GM23338 (cell line): ENCODE measurements around the gene GNAI2. TPM values are rescaled to one million over a fixed set of nuclear protein-coding genes. Genes with fewer than 3 reads are reported as not detected.

Experiments
- ATAC-seq: fragments of 200-7000 bp; cut with Tn5 transposase; 3 replicates; pipeline ENCODE4 v1.9.1; 2020
- DNase-seq: peaks from one replicate; pipeline ENCODE4 v3.0.0-alpha.2; 2015; ENCODE audit warnings: low spot score
- H2AFZ ChIP-seq: fragments of 200-600 bp; sonication (generic); 2 replicates; pipeline ENCODE4 v1.8.0; 2016; ENCODE audit warnings: antibody characterized with exemption, mild to moderate bottlenecking, moderate library complexity
- H3F3A ChIP-seq: fragments of 200-600 bp; sonication (generic); replicated peaks from 2 replicates; pipeline ENCODE4 v1.8.0; 2017; ENCODE audit warnings: antibody characterized with exemption, mixed run types, low read depth
- H3K27ac ChIP-seq: fragments of 200-600 bp; sonication (generic); 2 replicates; pipeline ENCODE4 v1.6.1; 2016; ENCODE audit warnings: low read depth
- H3K27me3 ChIP-seq: fragments of 200-600 bp; sonication (generic); 2 replicates; pipeline ENCODE4 v1.8.0; 2016; ENCODE audit warnings: mild to moderate bottlenecking, mixed run types, moderate library complexity; ENCODE audit not compliant: insufficient read depth
- H3K36me3 ChIP-seq: fragments of 200-600 bp; sonication (generic); 2 replicates; pipeline ENCODE4 v1.8.0; 2016; ENCODE audit warnings: mild to moderate bottlenecking; ENCODE audit not compliant: insufficient read depth
- H3K4me1 ChIP-seq: fragments of 200-600 bp; sonication (generic); 2 replicates; pipeline ENCODE4 v1.8.0; 2016; ENCODE audit warnings: mild to moderate bottlenecking, moderate library complexity; ENCODE audit not compliant: insufficient read depth
- H3K4me2 ChIP-seq: fragments of 200-600 bp; sonication (generic); 2 replicates; pipeline ENCODE4 v1.7.1; 2017; ENCODE audit warnings: mixed run types
- H3K4me3 ChIP-seq: fragments of 200-600 bp; sonication (generic); 2 replicates; pipeline ENCODE4 v1.6.1; 2016; ENCODE audit warnings: mixed run types
- H3K79me2 ChIP-seq: fragments of 200-600 bp; sonication (generic); replicated peaks from 2 replicates; pipeline ENCODE4 v1.8.0; 2017; ENCODE audit warnings: mild to moderate bottlenecking; ENCODE audit not compliant: insufficient read depth
- H3K9me2 ChIP-seq: fragments of 200-600 bp; sonication (generic); 2 replicates; pipeline ENCODE4 v1.8.0; 2017; ENCODE audit not compliant: insufficient read depth
- H4K20me1 ChIP-seq: fragments of 200-600 bp; sonication (generic); replicated peaks from 2 replicates; pipeline ENCODE4 v1.8.0; 2017; ENCODE audit warnings: mild to moderate bottlenecking; ENCODE audit not compliant: insufficient read depth
- H3K27ac Mint-ChIP-seq: 2 replicates; pipeline ENCODE4 v1.8.0; 2020; ENCODE audit warnings: inconsistent platforms, mild to moderate bottlenecking, moderate library complexity, mixed read lengths
- H3K27me3 Mint-ChIP-seq: 3 replicates; pipeline ENCODE4 v1.8.0; 2022; ENCODE audit warnings: low read depth, mild to moderate bottlenecking, moderate library complexity, mixed read lengths, inconsistent platforms; ENCODE audit not compliant: insufficient read depth, poor library complexity
- H3K36me3 Mint-ChIP-seq: 3 replicates; pipeline ENCODE4 v1.8.0; 2021; ENCODE audit warnings: low read depth, mild to moderate bottlenecking, inconsistent platforms, moderate library complexity, mixed read lengths
- H3K4me1 Mint-ChIP-seq: 3 replicates; pipeline ENCODE4 v1.8.0; 2020; ENCODE audit warnings: mild to moderate bottlenecking, inconsistent platforms, mixed read lengths
- H3K4me3 Mint-ChIP-seq: 3 replicates; pipeline ENCODE4 v1.8.0; 2021; ENCODE audit warnings: moderate library complexity, mild to moderate bottlenecking, inconsistent platforms, mixed read lengths
- H3K9me3 Mint-ChIP-seq: 3 replicates; pipeline ENCODE4 v1.8.0; 2020; ENCODE audit warnings: moderate library complexity, mild to moderate bottlenecking, inconsistent platforms, mixed read lengths
- CREB1 ChIP-seq: fragments of 250-450 bp; sonication (Bioruptor Pico); IDR thresholded peaks from 2 replicates; pipeline ENCODE4 v1.5.0; 2020; ENCODE audit warnings: low read depth, mild to moderate bottlenecking, moderate library complexity
- EZH2 ChIP-seq: fragments of 200-600 bp; sonication (generic); IDR thresholded peaks from one replicate; pipeline ENCODE4 v1.8.0; 2017; ENCODE audit warnings: antibody characterized with exemption, mild to moderate bottlenecking, low read depth; ENCODE audit not compliant: unreplicated experiment
- EZH2phosphoT487 ChIP-seq: fragments of 200-600 bp; sonication (generic); IDR thresholded peaks from one replicate; pipeline ENCODE4 v1.8.1; 2018; ENCODE audit warnings: antibody characterized with exemption; ENCODE audit not compliant: unreplicated experiment
- JUNB ChIP-seq: IDR thresholded peaks from one replicate; pipeline ENCODE4 v1.6.1; 2016; ENCODE audit warnings: antibody characterized with exemption; ENCODE audit not compliant: unreplicated experiment
- NANOG ChIP-seq: IDR thresholded peaks from 2 replicates; pipeline ENCODE4 v1.6.1; 2016; ENCODE audit warnings: antibody characterized with exemption, borderline replicate concordance
- POLR2AphosphoS5 ChIP-seq: IDR thresholded peaks from 2 replicates; pipeline ENCODE4 v1.6.1; 2016; ENCODE audit warnings: antibody characterized with exemption, low read depth
- STAT1 ChIP-seq: IDR thresholded peaks from one replicate; pipeline ENCODE4 v1.6.1; 2016; ENCODE audit warnings: antibody characterized with exemption; ENCODE audit not compliant: unreplicated experiment
- ZNF114 ChIP-seq: fragments of 250-450 bp; sonication (Bioruptor Pico); IDR thresholded peaks from 2 replicates; pipeline ENCODE4 v1.5.0; 2020; ENCODE audit warnings: mild to moderate bottlenecking, moderate library complexity
- ZNF331 ChIP-seq: fragments of 250-450 bp; sonication (Bioruptor Pico); IDR thresholded peaks from 2 replicates; pipeline ENCODE4 v1.5.0; 2020; ENCODE audit warnings: low read depth, mild to moderate bottlenecking, moderate library complexity
- polyA plus RNA-seq: library from polyadenylated mRNA; unstranded; fragments of >200 nt; fragmentation: Nextera tagmentation; extraction: Ambion mirVana; gene quantifications from 2 replicates; pipeline ENCODE4 v1.2.1, GENCODE V29; 2016
- total RNA-seq: library from RNA; depleted of rRNA; stranded (reverse); fragments of >200 nt; shearing (Covaris generic); gene quantifications from 2 replicates; pipeline ENCODE4 v1.2.3, GENCODE V29; 2014
- TF ChIP-seq, protein P1 (sequence below), 2 experiments: fragments of 200-600 bp in 1 of 2; sonication (generic) in 1 of 2; conservative IDR thresholded peaks; 2 replicates each; pipeline versions ENCODE4 v1.5.1 to v1.6.1; 2016 to 2017; ENCODE audit warnings: antibody characterized with exemption in 2 of 2, low read depth in 2 of 2, mild to moderate bottlenecking in 2 of 2, moderate library complexity in 1 of 2
- TF ChIP-seq, protein P2 (sequence below): IDR thresholded peaks from one replicate; pipeline ENCODE4 v1.6.1; 2018; ENCODE audit warnings: antibody characterized with exemption; ENCODE audit not compliant: unreplicated experiment
- TF ChIP-seq, protein P3 (sequence below): IDR thresholded peaks from 2 replicates; pipeline ENCODE4 v1.6.1; 2016; ENCODE audit warnings: antibody characterized with exemption
- TF ChIP-seq, protein P4 (sequence below): fragments of 250-450 bp; sonication (Bioruptor Pico); IDR thresholded peaks from 2 replicates; pipeline ENCODE4 v1.5.0; 2020; ENCODE audit warnings: mild to moderate bottlenecking, moderate library complexity

The GNAI2 gene
- total and polyA plus RNA-seq, 2 experiments from 2014 or later: 138 to 153 TPM

DNA sequence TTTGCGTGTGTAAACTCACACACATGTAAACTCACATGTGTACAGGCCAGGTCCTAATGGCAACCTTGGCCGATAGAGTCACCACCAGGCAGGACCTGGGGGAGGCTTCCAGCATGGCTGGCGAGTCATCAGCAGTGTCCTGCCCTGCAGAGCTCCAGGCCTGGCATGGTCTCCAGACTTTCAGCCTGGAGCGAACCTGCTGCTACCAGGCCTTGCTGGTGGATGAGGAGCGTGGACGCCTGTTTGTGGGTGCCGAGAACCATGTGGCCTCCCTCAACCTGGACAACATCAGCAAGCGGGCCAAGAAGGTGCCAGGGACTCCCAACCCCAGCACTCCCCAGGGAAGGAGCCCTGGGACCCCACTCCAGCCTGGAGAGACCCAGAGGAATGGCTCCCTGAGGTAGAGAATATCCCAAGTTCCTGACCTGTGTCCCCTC lies 34.0 kb downstream of the GNAI2 start:
- TF ChIP-seq, protein P1, sequence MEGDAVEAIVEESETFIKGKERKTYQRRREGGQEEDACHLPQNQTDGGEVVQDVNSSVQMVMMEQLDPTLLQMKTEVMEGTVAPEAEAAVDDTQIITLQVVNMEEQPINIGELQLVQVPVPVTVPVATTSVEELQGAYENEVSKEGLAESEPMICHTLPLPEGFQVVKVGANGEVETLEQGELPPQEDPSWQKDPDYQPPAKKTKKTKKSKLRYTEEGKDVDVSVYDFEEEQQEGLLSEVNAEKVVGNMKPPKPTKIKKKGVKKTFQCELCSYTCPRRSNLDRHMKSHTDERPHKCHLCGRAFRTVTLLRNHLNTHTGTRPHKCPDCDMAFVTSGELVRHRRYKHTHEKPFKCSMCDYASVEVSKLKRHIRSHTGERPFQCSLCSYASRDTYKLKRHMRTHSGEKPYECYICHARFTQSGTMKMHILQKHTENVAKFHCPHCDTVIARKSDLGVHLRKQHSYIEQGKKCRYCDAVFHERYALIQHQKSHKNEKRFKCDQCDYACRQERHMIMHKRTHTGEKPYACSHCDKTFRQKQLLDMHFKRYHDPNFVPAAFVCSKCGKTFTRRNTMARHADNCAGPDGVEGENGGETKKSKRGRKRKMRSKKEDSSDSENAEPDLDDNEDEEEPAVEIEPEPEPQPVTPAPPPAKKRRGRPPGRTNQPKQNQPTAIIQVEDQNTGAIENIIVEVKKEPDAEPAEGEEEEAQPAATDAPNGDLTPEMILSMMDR (conservative IDR thresholded peaks at IDR 0.05; ENCODE audit: low read depth in 2 of 2): no peak
- no peak for TF ChIP-seq POLR2AphosphoS5
- TF ChIP-seq ZNF331 (CRISPR knock-in tag): no peak
- TF ChIP-seq, protein P2, sequence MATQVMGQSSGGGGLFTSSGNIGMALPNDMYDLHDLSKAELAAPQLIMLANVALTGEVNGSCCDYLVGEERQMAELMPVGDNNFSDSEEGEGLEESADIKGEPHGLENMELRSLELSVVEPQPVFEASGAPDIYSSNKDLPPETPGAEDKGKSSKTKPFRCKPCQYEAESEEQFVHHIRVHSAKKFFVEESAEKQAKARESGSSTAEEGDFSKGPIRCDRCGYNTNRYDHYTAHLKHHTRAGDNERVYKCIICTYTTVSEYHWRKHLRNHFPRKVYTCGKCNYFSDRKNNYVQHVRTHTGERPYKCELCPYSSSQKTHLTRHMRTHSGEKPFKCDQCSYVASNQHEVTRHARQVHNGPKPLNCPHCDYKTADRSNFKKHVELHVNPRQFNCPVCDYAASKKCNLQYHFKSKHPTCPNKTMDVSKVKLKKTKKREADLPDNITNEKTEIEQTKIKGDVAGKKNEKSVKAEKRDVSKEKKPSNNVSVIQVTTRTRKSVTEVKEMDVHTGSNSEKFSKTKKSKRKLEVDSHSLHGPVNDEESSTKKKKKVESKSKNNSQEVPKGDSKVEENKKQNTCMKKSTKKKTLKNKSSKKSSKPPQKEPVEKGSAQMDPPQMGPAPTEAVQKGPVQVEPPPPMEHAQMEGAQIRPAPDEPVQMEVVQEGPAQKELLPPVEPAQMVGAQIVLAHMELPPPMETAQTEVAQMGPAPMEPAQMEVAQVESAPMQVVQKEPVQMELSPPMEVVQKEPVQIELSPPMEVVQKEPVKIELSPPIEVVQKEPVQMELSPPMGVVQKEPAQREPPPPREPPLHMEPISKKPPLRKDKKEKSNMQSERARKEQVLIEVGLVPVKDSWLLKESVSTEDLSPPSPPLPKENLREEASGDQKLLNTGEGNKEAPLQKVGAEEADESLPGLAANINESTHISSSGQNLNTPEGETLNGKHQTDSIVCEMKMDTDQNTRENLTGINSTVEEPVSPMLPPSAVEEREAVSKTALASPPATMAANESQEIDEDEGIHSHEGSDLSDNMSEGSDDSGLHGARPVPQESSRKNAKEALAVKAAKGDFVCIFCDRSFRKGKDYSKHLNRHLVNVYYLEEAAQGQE: no peak
- no peak for TF ChIP-seq EZH2phosphoT487
- no peak for TF ChIP-seq ZNF114 (CRISPR knock-in tag)
- TF ChIP-seq, protein P3, sequence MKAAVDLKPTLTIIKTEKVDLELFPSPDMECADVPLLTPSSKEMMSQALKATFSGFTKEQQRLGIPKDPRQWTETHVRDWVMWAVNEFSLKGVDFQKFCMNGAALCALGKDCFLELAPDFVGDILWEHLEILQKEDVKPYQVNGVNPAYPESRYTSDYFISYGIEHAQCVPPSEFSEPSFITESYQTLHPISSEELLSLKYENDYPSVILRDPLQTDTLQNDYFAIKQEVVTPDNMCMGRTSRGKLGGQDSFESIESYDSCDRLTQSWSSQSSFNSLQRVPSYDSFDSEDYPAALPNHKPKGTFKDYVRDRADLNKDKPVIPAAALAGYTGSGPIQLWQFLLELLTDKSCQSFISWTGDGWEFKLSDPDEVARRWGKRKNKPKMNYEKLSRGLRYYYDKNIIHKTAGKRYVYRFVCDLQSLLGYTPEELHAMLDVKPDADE: no peak
- no peak for TF ChIP-seq NANOG
- no peak for TF ChIP-seq EZH2
- no peak for TF ChIP-seq STAT1
- TF ChIP-seq CREB1 (CRISPR knock-in tag): no peak
- TF ChIP-seq JUNB: no peak
- TF ChIP-seq, protein P4, sequence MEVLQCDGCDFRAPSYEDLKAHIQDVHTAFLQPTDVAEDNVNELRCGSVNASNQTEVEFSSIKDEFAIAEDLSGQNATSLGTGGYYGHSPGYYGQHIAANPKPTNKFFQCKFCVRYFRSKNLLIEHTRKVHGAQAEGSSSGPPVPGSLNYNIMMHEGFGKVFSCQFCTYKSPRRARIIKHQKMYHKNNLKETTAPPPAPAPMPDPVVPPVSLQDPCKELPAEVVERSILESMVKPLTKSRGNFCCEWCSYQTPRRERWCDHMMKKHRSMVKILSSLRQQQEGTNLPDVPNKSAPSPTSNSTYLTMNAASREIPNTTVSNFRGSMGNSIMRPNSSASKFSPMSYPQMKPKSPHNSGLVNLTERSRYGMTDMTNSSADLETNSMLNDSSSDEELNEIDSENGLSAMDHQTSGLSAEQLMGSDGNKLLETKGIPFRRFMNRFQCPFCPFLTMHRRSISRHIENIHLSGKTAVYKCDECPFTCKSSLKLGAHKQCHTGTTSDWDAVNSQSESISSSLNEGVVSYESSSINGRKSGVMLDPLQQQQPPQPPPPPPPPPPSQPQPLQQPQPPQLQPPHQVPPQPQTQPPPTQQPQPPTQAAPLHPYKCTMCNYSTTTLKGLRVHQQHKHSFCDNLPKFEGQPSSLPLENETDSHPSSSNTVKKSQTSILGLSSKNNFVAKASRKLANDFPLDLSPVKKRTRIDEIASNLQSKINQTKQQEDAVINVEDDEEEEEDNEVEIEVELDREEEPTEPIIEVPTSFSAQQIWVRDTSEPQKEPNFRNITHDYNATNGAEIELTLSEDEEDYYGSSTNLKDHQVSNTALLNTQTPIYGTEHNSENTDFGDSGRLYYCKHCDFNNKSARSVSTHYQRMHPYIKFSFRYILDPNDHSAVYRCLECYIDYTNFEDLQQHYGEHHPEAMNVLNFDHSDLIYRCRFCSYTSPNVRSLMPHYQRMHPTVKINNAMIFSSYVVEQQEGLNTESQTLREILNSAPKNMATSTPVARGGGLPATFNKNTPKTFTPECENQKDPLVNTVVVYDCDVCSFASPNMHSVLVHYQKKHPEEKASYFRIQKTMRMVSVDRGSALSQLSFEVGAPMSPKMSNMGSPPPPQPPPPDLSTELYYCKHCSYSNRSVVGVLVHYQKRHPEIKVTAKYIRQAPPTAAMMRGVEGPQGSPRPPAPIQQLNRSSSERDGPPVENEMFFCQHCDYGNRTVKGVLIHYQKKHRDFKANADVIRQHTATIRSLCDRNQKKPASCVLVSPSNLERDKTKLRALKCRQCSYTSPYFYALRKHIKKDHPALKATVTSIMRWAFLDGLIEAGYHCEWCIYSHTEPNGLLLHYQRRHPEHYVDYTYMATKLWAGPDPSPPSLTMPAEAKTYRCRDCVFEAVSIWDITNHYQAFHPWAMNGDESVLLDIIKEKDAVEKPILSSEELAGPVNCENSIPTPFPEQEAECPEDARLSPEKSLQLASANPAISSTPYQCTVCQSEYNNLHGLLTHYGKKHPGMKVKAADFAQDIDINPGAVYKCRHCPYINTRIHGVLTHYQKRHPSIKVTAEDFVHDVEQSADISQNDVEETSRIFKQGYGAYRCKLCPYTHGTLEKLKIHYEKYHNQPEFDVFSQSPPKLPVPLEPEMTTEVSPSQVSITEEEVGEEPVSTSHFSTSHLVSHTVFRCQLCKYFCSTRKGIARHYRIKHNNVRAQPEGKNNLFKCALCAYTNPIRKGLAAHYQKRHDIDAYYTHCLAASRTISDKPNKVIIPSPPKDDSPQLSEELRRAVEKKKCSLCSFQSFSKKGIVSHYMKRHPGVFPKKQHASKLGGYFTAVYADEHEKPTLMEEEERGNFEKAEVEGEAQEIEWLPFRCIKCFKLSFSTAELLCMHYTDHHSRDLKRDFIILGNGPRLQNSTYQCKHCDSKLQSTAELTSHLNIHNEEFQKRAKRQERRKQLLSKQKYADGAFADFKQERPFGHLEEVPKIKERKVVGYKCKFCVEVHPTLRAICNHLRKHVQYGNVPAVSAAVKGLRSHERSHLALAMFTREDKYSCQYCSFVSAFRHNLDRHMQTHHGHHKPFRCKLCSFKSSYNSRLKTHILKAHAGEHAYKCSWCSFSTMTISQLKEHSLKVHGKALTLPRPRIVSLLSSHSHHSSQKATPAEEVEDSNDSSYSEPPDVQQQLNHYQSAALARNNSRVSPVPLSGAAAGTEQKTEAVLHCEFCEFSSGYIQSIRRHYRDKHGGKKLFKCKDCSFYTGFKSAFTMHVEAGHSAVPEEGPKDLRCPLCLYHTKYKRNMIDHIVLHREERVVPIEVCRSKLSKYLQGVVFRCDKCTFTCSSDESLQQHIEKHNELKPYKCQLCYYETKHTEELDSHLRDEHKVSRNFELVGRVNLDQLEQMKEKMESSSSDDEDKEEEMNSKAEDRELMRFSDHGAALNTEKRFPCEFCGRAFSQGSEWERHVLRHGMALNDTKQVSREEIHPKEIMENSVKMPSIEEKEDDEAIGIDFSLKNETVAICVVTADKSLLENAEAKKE (CRISPR knock-in tag): no peak

More for the DNA sequence above, 34.0 kb downstream of the GNAI2 start:
- Histone ChIP-seq H3K4me1 (peaks cover 44% of the 10 kb centered on the region), H3K27me3 (peaks cover 21% of the 10 kb centered on the region), H4K20me1 (no peaks in the 10 kb centered on the region), H3F3A (0 out of 2 replicates have a peak, but pooled peaks cover 8% of the 10 kb centered on the region), H3K4me3 (no peak overlapping the region), H3K36me3 (no peaks in the 10 kb centered on the region), H3K9me2 (no peaks in the 10 kb centered on the region), H3K4me2 (no peak overlapping the region), H2AFZ (no peak overlapping the region), H3K79me2 (no peaks in the 10 kb centered on the region), H3K27ac (no peak overlapping the region)
- H3K27me3 Mint-ChIP-seq: peaks cover 34% of the 10 kb centered on the region
- H3K4me3 Mint-ChIP-seq: no peak overlapping the region
- no peaks in the 10 kb centered on the region for H3K36me3 Mint-ChIP-seq
- H3K27ac Mint-ChIP-seq: 0 out of 2 replicates have a peak overlapping the region, but pooled peaks have one; percentile 52
- H3K4me1 Mint-ChIP-seq: peaks cover 58% of the 10 kb centered on the region
- no peak for ATAC-seq
- no peaks in the 10 kb centered on the region for H3K9me3 Mint-ChIP-seq
- no peak for DNase-seq
